K562 (cell line): ENCODE data around the gene UBASH3A. TPM values are rescaled to one million over a fixed set of nuclear protein-coding genes. Genes with fewer than 3 reads are reported as not detected.

Experiments
- ATAC-seq: fragments of 200-7000 bp; cut with Tn5 transposase; 3 replicates; pipeline ENCODE4 v1.9.1; 2020; ENCODE audit warnings: moderate library complexity
- BruUV-seq: library from RNA; stranded (reverse); fragments of 400-500 nt; replicated peaks from 2 replicates; lab custom pipeline; 2021; lab: Mats Ljungman, UMichigan
- CTCF ChIA-PET: fragments of 300-600 bp; formaldehyde crosslinking; extraction: SDS; loops from one replicate; lab custom pipeline; 2021; ENCODE audit warnings: low intra/inter-chr PET ratio; lab: Yijun Ruan, JAX
- POLR2A ChIA-PET: fragments of 300-600, 350-650 bp; sonication (Branson Sonifier 250); formaldehyde crosslinking; extraction: SDS; loops from one replicate; lab custom pipeline; 2021; ENCODE audit warnings: antibody characterized with exemption, inconsistent platforms; lab: Yijun Ruan, JAX
- DNase-seq, 4 experiments: peaks; one replicate each; pipeline versions ENCODE4 v3.0.0 to v3.0.0-alpha.2; 2011 to 2018; ENCODE audit warnings: low spot score in 3 of 4, mixed read lengths in 3 of 4; ENCODE audit errors: extremely low read depth in 1 of 4
- FAIRE-seq: peaks from 2 replicates; lab custom pipeline; 2011; peaks lifted over from hg19 to GRCh38; lab: Jason Lieb, UNC
- H2AFZ ChIP-seq: 2 replicates; pipeline ENCODE4 v1.6.0; 2011; ENCODE audit warnings: low read depth, low read length, control low read depth, inconsistent platforms
- H3K27ac ChIP-seq: fragments of 200-600 bp; 3 replicates; pipeline ENCODE4 v1.8.0; 2011; ENCODE audit warnings: low read depth, mild to moderate bottlenecking, control low read depth, inconsistent platforms, low read length, moderate library complexity, mixed read lengths; ENCODE audit errors: extremely low read depth
- H3K27me3 ChIP-seq, 2 experiments: fragments of 300-600 bp in 1 of 2; 2 replicates in 1 of 2; 3 replicates in 1 of 2; pipeline versions ENCODE4 v1.6.0 to v1.8.0; 2011; ENCODE audit warnings: inconsistent platforms in 2 of 2, low read length in 2 of 2, mild to moderate bottlenecking in 1 of 2, mixed read lengths in 1 of 2, moderate library complexity in 1 of 2; ENCODE audit not compliant: control insufficient read depth in 2 of 2, insufficient read depth in 2 of 2
- H3K36me3 ChIP-seq: fragments of 300-600 bp; 3 replicates; pipeline ENCODE4 v1.8.0; 2011; ENCODE audit warnings: mild to moderate bottlenecking, low read length, inconsistent platforms; ENCODE audit not compliant: control insufficient read depth, insufficient read depth
- H3K4me1 ChIP-seq, 2 experiments: fragments of 200-600 bp in 1 of 2; replicated peaks in 1 of 2; 2 replicates in 1 of 2; 3 replicates in 1 of 2; pipeline versions ENCODE4 v1.5.1 to v1.8.0; 2011; ENCODE audit warnings: inconsistent platforms in 2 of 2, low read length in 2 of 2, mild to moderate bottlenecking in 1 of 2, mixed read lengths in 1 of 2, moderate library complexity in 1 of 2; ENCODE audit not compliant: control insufficient read depth in 2 of 2, insufficient read depth in 2 of 2
- H3K4me2 ChIP-seq: 2 replicates; pipeline ENCODE4 v1.6.1; 2011; ENCODE audit warnings: low read length, control low read depth, inconsistent platforms, mixed read lengths; ENCODE audit not compliant: insufficient read depth
- H3K4me3 ChIP-seq: fragments of 200-600 bp; sonication (generic), shearing (Covaris generic); 2 replicates; pipeline ENCODE4 v1.5.1; 2016; ENCODE audit warnings: control low read depth, inconsistent platforms
- H3K79me2 ChIP-seq: fragments of 200-600 bp; 3 replicates; pipeline ENCODE4 v1.8.0; 2011; ENCODE audit warnings: low read length, inconsistent platforms; ENCODE audit not compliant: control insufficient read depth, insufficient read depth
- H3K9ac ChIP-seq, 2 experiments: 2 replicates each; pipeline versions ENCODE4 v1.6.0 to v1.6.1; 2011; ENCODE audit warnings: low read depth in 2 of 2, low read length in 2 of 2, control low read depth in 1 of 2, inconsistent platforms in 1 of 2, mild to moderate bottlenecking in 1 of 2, mixed read lengths in 1 of 2; ENCODE audit not compliant: insufficient read depth in 1 of 2
- H3K9me1 ChIP-seq: one replicate; pipeline ENCODE4 v1.6.0; 2011; ENCODE audit warnings: inconsistent platforms, mild to moderate bottlenecking, low read length, moderate library complexity; ENCODE audit not compliant: control insufficient read depth, insufficient read depth
- H3K9me3 ChIP-seq: replicated peaks from 2 replicates; pipeline ENCODE4 v1.5.1; 2011; ENCODE audit warnings: low read depth, low read length, inconsistent platforms; ENCODE audit not compliant: control insufficient read depth, insufficient read depth
- H4K20me1 ChIP-seq: replicated peaks from 2 replicates; pipeline ENCODE4 v1.6.1; 2011; ENCODE audit warnings: low read length, inconsistent platforms, mixed read lengths; ENCODE audit not compliant: control insufficient read depth, insufficient read depth
- BMI1 ChIP-seq: fragments of 150-350 bp; IDR thresholded peaks from 2 replicates; pipeline ENCODE4 v1.6.1; 2014; ENCODE audit warnings: low read length
- ETV1 ChIP-seq: fragments of 450-650 bp; conservative IDR thresholded peaks from 2 replicates; pipeline ENCODE4 v1.6.1; 2016; ENCODE audit warnings: missing genetic modification characterization, control low read depth, low read depth, missing compliant biosample characterization
- HNRNPH1 ChIP-seq: fragments of 200-400 bp; formaldehyde crosslinking; optimal IDR thresholded peaks from 2 replicates; pipeline ENCODE3; 2017; ENCODE audit warnings: low read depth, mild to moderate bottlenecking, low read length, moderate library complexity
- JUND ChIP-seq, 2 experiments: IDR thresholded peaks; 2 replicates in 1 of 2; 3 replicates in 1 of 2; pipeline ENCODE4 v1.6.1; 2011; ENCODE audit warnings: borderline replicate concordance in 2 of 2, low read depth in 2 of 2, low read length in 2 of 2, improper control_type of control experiment in 1 of 2, missing biosample characterization in 1 of 2, missing genetic modification characterization in 1 of 2, missing genetic modification reagents in 1 of 2
- MEF2D ChIP-seq: conservative IDR thresholded peaks from 2 replicates; pipeline ENCODE4 v1.6.1; 2016; ENCODE audit warnings: low read depth, missing genetic modification characterization, missing compliant biosample characterization
- NBN ChIP-seq: fragments of 450-650 bp; IDR thresholded peaks from 2 replicates; pipeline ENCODE4 v1.6.1; 2016; ENCODE audit warnings: low read depth, mild to moderate bottlenecking
- THRAP3 ChIP-seq: fragments of 450-650 bp; IDR thresholded peaks from 2 replicates; pipeline ENCODE4 v1.6.1; 2016; ENCODE audit warnings: mild to moderate bottlenecking, inconsistent platforms, borderline replicate concordance
- VEZF1 ChIP-seq: fragments of 200-800 bp; sonication (Bioruptor generic); IDR thresholded peaks from 2 replicates; pipeline ENCODE4 v1.6.1; 2017; ENCODE audit warnings: missing genetic modification characterization, missing compliant biosample characterization
- ZNF764 ChIP-seq: fragments of 250-450 bp; sonication (Bioruptor Pico); IDR thresholded peaks from 2 replicates; pipeline ENCODE4 v1.4.0; 2020; ENCODE audit warnings: low read depth, mild to moderate bottlenecking, moderate library complexity
- ZSCAN32 ChIP-seq: fragments of 450-650 bp; formaldehyde crosslinking; IDR thresholded peaks from 2 replicates; pipeline ENCODE4 v1.4.0; 2020; ENCODE audit warnings: mild to moderate bottlenecking, moderate library complexity
- WGBS: fragments of 100-300 bp; shearing (Covaris generic); methylation state at CpG from one replicate; pipeline ENCODE4 v1.1.6; 2016; ENCODE audit warnings: low coverage, mixed read lengths; ENCODE audit not compliant: insufficient coverage; ENCODE audit errors: missing lambda C conversion rate; 5-methylcytosine and 5-hydroxymethylcytosine counted together
- in situ Hi-C: fragments of 300-500 bp; cut with MboI; formaldehyde crosslinking; loops from 4 replicates; pipeline ENCODE4 v1.15.0; 2018; ENCODE audit warnings: inconsistent platforms, mixed read lengths
- intact Hi-C: fragments of 100-400 bp; cut with micrococcal nuclease; formaldehyde crosslinking; loops from 2 replicates; pipeline ENCODE4 v1.14.2; 2022
- polyA plus RNA-seq, 8 experiments: library from polyadenylated mRNA; depleted of rRNA in 4 of 8; stranded (reverse) in 5 of 8; unstranded in 3 of 8; fragments of >200 nt; fragmentation: Nextera tagmentation in 2 of 8; fragmentation: Illumina TruSeq in 1 of 8; extraction: Ambion mirVana in 2 of 8; extraction: Trizol in 1 of 8; gene quantifications; 2 replicates each; pipeline versions ENCODE4 v1.2.1 to v1.2.3, GENCODE V29; 2011 to 2014; ENCODE audit warnings: inconsistent platforms in 1 of 8, missing spikeins in 1 of 8
- total RNA-seq, 7 experiments: library from RNA; depleted of rRNA in 6 of 7; stranded (reverse); fragments of >200 nt in 6 of 7; fragmentation: Illumina TruSeq in 2 of 7; extraction: Trizol in 2 of 7; gene quantifications; 2 replicates each; pipeline versions ENCODE4 v1.2.1 to v1.2.3, GENCODE V29; 2011 to 2021; ENCODE audit warnings: low replicate concordance in 1 of 7
- TF ChIP-seq, protein P1 (sequence below): IDR thresholded peaks from 2 replicates; pipeline ENCODE4 v1.6.1; 2011; ENCODE audit not compliant: insufficient read length; ENCODE audit errors: extremely low read depth
- TF ChIP-seq, protein P2 (sequence below): sonication (generic); IDR thresholded peaks from 2 replicates; pipeline ENCODE4 v1.6.1; 2016
- TF ChIP-seq, protein P3 (sequence below): fragments of 450-650 bp; IDR thresholded peaks from 2 replicates; pipeline ENCODE4 v1.6.1; 2016; ENCODE audit warnings: borderline replicate concordance

UBASH3A gene
- total and polyA plus RNA-seq, 9 of the 15 experiments (the other 6 are each of a cell fraction or from before 2014, with no cell fraction given): 0.23 to 1.8 (median 1.1) TPM

- TF ChIP-seq JUND (IDR thresholded peaks at IDR 0.05; ENCODE audit: borderline replicate concordance, low read depth, low read length) (no peak), JUND (tag; IDR thresholded peaks at IDR 0.05; ENCODE audit: borderline replicate concordance, low read depth, low read length) (no peak)
- TF ChIP-seq, all 486 proteins: peak for 0
These were observed 82.4 kb downstream of the UBASH3A start (continued) for GRCh38 chr21:42486072-42486471.

GRCh38 chr21:42486531-42486930 is 82.8 kb downstream of the UBASH3A start:
- in situ Hi-C loops: no loop called here
- TF ChIP-seq THRAP3: no peak
- TF ChIP-seq NBN: no peak
- TF ChIP-seq, protein P1, sequence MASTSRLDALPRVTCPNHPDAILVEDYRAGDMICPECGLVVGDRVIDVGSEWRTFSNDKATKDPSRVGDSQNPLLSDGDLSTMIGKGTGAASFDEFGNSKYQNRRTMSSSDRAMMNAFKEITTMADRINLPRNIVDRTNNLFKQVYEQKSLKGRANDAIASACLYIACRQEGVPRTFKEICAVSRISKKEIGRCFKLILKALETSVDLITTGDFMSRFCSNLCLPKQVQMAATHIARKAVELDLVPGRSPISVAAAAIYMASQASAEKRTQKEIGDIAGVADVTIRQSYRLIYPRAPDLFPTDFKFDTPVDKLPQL: no peak
- TF ChIP-seq BMI1: no peak
- no peak for TF ChIP-seq MEF2D (tag)
- TF ChIP-seq, protein P2, sequence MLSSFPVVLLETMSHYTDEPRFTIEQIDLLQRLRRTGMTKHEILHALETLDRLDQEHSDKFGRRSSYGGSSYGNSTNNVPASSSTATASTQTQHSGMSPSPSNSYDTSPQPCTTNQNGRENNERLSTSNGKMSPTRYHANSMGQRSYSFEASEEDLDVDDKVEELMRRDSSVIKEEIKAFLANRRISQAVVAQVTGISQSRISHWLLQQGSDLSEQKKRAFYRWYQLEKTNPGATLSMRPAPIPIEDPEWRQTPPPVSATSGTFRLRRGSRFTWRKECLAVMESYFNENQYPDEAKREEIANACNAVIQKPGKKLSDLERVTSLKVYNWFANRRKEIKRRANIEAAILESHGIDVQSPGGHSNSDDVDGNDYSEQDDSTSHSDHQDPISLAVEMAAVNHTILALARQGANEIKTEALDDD: no peak
- TF ChIP-seq HNRNPH1: no peak
- TF ChIP-seq ZSCAN32: no peak
- TF ChIP-seq ZNF764 (CRISPR knock-in tag): no peak
- no peak for TF ChIP-seq ETV1
- no peak for TF ChIP-seq VEZF1 (CRISPR knock-in tag)
- TF ChIP-seq, protein P3, sequence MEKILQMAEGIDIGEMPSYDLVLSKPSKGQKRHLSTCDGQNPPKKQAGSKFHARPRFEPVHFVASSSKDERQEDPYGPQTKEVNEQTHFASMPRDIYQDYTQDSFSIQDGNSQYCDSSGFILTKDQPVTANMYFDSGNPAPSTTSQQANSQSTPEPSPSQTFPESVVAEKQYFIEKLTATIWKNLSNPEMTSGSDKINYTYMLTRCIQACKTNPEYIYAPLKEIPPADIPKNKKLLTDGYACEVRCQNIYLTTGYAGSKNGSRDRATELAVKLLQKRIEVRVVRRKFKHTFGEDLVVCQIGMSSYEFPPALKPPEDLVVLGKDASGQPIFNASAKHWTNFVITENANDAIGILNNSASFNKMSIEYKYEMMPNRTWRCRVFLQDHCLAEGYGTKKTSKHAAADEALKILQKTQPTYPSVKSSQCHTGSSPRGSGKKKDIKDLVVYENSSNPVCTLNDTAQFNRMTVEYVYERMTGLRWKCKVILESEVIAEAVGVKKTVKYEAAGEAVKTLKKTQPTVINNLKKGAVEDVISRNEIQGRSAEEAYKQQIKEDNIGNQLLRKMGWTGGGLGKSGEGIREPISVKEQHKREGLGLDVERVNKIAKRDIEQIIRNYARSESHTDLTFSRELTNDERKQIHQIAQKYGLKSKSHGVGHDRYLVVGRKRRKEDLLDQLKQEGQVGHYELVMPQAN: no peak

More at GRCh38 chr21:42486531-42486930, 82.8 kb downstream of the UBASH3A start:
- no peaks in the 10 kb centered on the region for H3K36me3 ChIP-seq
- no peaks in the 10 kb centered on the region for H3K9me3 ChIP-seq
- H4K20me1 ChIP-seq: no peaks in the 10 kb centered on the region
- no peaks in the 10 kb centered on the region for H3K9me1 ChIP-seq
- H2AFZ ChIP-seq: no peak overlapping the region
- H3K4me1 ChIP-seq: peaks cover 0 to 4% of the 10 kb centered on the region in 2 experiments; a peak in 2 of 5 replicates
- FAIRE-seq: no peak
- DNase-seq: no peak
- H3K27ac ChIP-seq: no peak overlapping the region
- no peak overlapping the region for H3K4me3 ChIP-seq
- no TSS peak for BruUV-seq
- ATAC-seq: no peak
- H3K27me3 ChIP-seq: peaks cover 41 to 45% of the 10 kb centered on the region in 2 experiments
- CTCF ChIA-PET: no interaction called here
- WGBS: 0% methylated on average over 5 of the region's 5 CpGs
- H3K4me2 ChIP-seq: no peak overlapping the region
- H3K79me2 ChIP-seq: no peaks in the 10 kb centered on the region
- POLR2A ChIA-PET: no interaction called here
- no peak overlapping the region for H3K9ac ChIP-seq
- intact Hi-C loops: no loop called here
